ENCODE data around the gene SRSF5. TPM values are rescaled to one million over a fixed set of nuclear protein-coding genes. Genes with fewer than 3 reads are reported as not detected.
"Not testable (repeated sequence)": the region's sequence is repeated elsewhere in the genome, so short reads cannot be mapped to it uniquely, and the experiment has no call there.

The SRSF5 gene
- total and polyA plus RNA-seq, 5 donors from 2014 or later: 909 to 1,477 (median 1,209) TPM

- H3K4me3 Mint-ChIP-seq; H3K9me3 Mint-ChIP-seq; H3K4me1 Mint-ChIP-seq; H3K36me3 ChIP-seq (ENCODE audit: control insufficient read depth, insufficient read depth, low read length); H3K36me3 Mint-ChIP-seq; ATAC-seq (ENCODE audit: low read depth in 2 of 2); H3K27me3 ChIP-seq (ENCODE audit: control insufficient read depth, insufficient read depth, low read length); H3K27ac ChIP-seq (ENCODE audit: insufficient read depth, low read length, poor library complexity, severe bottlenecking); H3K4me3 ChIP-seq (ENCODE audit: low read depth, low read length); H3K4me1 ChIP-seq (ENCODE audit: control insufficient read depth, insufficient read depth, low read length, poor library complexity, severe bottlenecking); H3K9me3 ChIP-seq (ENCODE audit: control insufficient read depth in 2 of 2, low read length in 2 of 2); DNase-seq: not testable (repeated sequence)
- Mint-ChIP-seq H3K27ac (peak overlapping the region in 1 of 3 donors; percentile 5), H3K27me3 (peaks cover 11% of the 10 kb centered on the region)
Observed at GRCh38 chr14:69736405-69736804, 30.5 kb upstream of the SRSF5 start.

GRCh38 chr14:69741055-69741454 lies 25.9 kb upstream of the SRSF5 start:
- Histone ChIP-seq H3K36me3 (ENCODE audit: control insufficient read depth, insufficient read depth, low read length) (no peaks in the 10 kb centered on the region), H3K27me3 (ENCODE audit: control insufficient read depth, insufficient read depth, low read length) (no peaks in the 10 kb centered on the region), H3K4me3 (ENCODE audit: low read depth, low read length) (no peak overlapping the region), H3K9me3 (ENCODE audit: control insufficient read depth in 2 of 2, low read length in 2 of 2) (no peaks in the 10 kb centered on the region), H3K4me1 (ENCODE audit: control insufficient read depth, insufficient read depth, low read length, poor library complexity, severe bottlenecking) (no peaks in the 10 kb centered on the region), H3K27ac (ENCODE audit: insufficient read depth, low read length, poor library complexity, severe bottlenecking) (no peak overlapping the region)
- DNase-seq (no peak), ATAC-seq (ENCODE audit: low read depth in 2 of 2) (no peak)
- Mint-ChIP-seq H3K4me3 (no peak overlapping the region), H3K27ac (no peak overlapping the region), H3K4me1 (no peaks in the 10 kb centered on the region), H3K36me3 (peaks cover 3% of the 10 kb centered on the region), H3K27me3 (peaks cover 6% of the 10 kb centered on the region), H3K9me3 (peaks cover 0 to 5% (median 2%) of the 10 kb centered on the region in 7 donors)

- Histone ChIP-seq H3K4me3 (ENCODE audit: low read depth, low read length) (no peak overlapping the region), H3K4me1 (ENCODE audit: control insufficient read depth, insufficient read depth, low read length, poor library complexity, severe bottlenecking) (no peaks in the 10 kb centered on the region), H3K9me3 (ENCODE audit: control insufficient read depth in 2 of 2, low read length in 2 of 2) (no peaks in the 10 kb centered on the region), H3K27me3 (ENCODE audit: control insufficient read depth, insufficient read depth, low read length) (no peaks in the 10 kb centered on the region), H3K27ac (ENCODE audit: insufficient read depth, low read length, poor library complexity, severe bottlenecking) (no peak overlapping the region), H3K36me3 (ENCODE audit: control insufficient read depth, insufficient read depth, low read length) (no peaks in the 10 kb centered on the region)
- DNase-seq: no peak
- Mint-ChIP-seq H3K4me3 (no peak overlapping the region), H3K36me3 (no peaks in the 10 kb centered on the region), H3K4me1 (peaks cover 0 to 3% (median 0%) of the 10 kb centered on the region in 4 donors), H3K27ac (no peak overlapping the region), H3K27me3 (peaks cover 10% of the 10 kb centered on the region), H3K9me3 (peaks cover 0 to 2% (median 0%) of the 10 kb centered on the region in 7 donors)
- ATAC-seq (ENCODE audit: low read depth in 2 of 2): no peak
Observed at GRCh38 chr14:69749956-69750355, 17.0 kb upstream of the SRSF5 start.

GRCh38 chr14:69750495-69750894 lies 16.4 kb upstream of the SRSF5 start:
- Mint-ChIP-seq H3K4me1 (peaks cover 0 to 5% (median 3%) of the 10 kb centered on the region in 4 donors), H3K4me3 (no peak overlapping the region), H3K36me3 (no peaks in the 10 kb centered on the region), H3K27me3 (peaks cover 10% of the 10 kb centered on the region), H3K9me3 (peaks cover 0 to 2% (median 0%) of the 10 kb centered on the region in 7 donors), H3K27ac (peak overlapping the region in 1 of 3 donors; percentile 80)
- ATAC-seq (ENCODE audit: low read depth in 2 of 2): no peak
- H3K36me3 ChIP-seq (ENCODE audit: control insufficient read depth, insufficient read depth, low read length): no peaks in the 10 kb centered on the region
- peaks cover 5% of the 10 kb centered on the region for H3K4me1 ChIP-seq (ENCODE audit: control insufficient read depth, insufficient read depth, low read length, poor library complexity, severe bottlenecking)
- H3K9me3 ChIP-seq (ENCODE audit: control insufficient read depth in 2 of 2, low read length in 2 of 2): no peaks in the 10 kb centered on the region
- H3K27ac ChIP-seq (ENCODE audit: insufficient read depth, low read length, poor library complexity, severe bottlenecking): no peak overlapping the region
- DNase-seq: no peak
- no peaks in the 10 kb centered on the region for H3K27me3 ChIP-seq (ENCODE audit: control insufficient read depth, insufficient read depth, low read length)
- no peak overlapping the region for H3K4me3 ChIP-seq (ENCODE audit: low read depth, low read length)

- no peaks in the 10 kb centered on the region for H3K36me3 ChIP-seq (ENCODE audit: control insufficient read depth, insufficient read depth, low read length)
- ATAC-seq (ENCODE audit: low read depth in 2 of 2) (no peak), DNase-seq (no peak)
- no peaks in the 10 kb centered on the region for H3K27me3 ChIP-seq (ENCODE audit: control insufficient read depth, insufficient read depth, low read length)
- H3K4me3 Mint-ChIP-seq: peak overlapping the region in 1 of 4 donors; percentile 69
- H3K27me3 Mint-ChIP-seq: peaks cover 6% of the 10 kb centered on the region
- H3K9me3 ChIP-seq (ENCODE audit: control insufficient read depth in 2 of 2, low read length in 2 of 2): no peaks in the 10 kb centered on the region
- H3K4me1 ChIP-seq (ENCODE audit: control insufficient read depth, insufficient read depth, low read length, poor library complexity, severe bottlenecking): peaks cover 10% of the 10 kb centered on the region
- no peak overlapping the region for H3K27ac Mint-ChIP-seq
- H3K9me3 Mint-ChIP-seq: peaks cover 0 to 2% (median 0%) of the 10 kb centered on the region in 7 donors
- H3K36me3 Mint-ChIP-seq: no peaks in the 10 kb centered on the region
- H3K4me1 Mint-ChIP-seq: peaks cover 5 to 17% (median 7%) of the 10 kb centered on the region in 4 donors
- H3K4me3 ChIP-seq (ENCODE audit: low read depth, low read length): no peak overlapping the region
- no peak overlapping the region for H3K27ac ChIP-seq (ENCODE audit: insufficient read depth, low read length, poor library complexity, severe bottlenecking)
Observed at GRCh38 chr14:69752773-69753172, 14.2 kb upstream of the SRSF5 start.

- H3K9me3 Mint-ChIP-seq: peaks cover 0 to 2% (median 0%) of the 10 kb centered on the region in 7 donors
- no peaks in the 10 kb centered on the region for H3K9me3 ChIP-seq (ENCODE audit: control insufficient read depth in 2 of 2, low read length in 2 of 2)
- H3K27me3 ChIP-seq (ENCODE audit: control insufficient read depth, insufficient read depth, low read length): no peaks in the 10 kb centered on the region
- no peak overlapping the region for H3K4me3 Mint-ChIP-seq
- DNase-seq: no peak
- ATAC-seq (ENCODE audit: low read depth in 2 of 2): no peak
- H3K27me3 Mint-ChIP-seq: peaks cover 6% of the 10 kb centered on the region
- H3K27ac Mint-ChIP-seq: peak overlapping the region in 2 of 3 donors; percentile 5 to 54
- peaks cover 10% of the 10 kb centered on the region for H3K4me1 ChIP-seq (ENCODE audit: control insufficient read depth, insufficient read depth, low read length, poor library complexity, severe bottlenecking)
- no peak overlapping the region for H3K4me3 ChIP-seq (ENCODE audit: low read depth, low read length)
- H3K4me1 Mint-ChIP-seq: peaks cover 5 to 17% (median 7%) of the 10 kb centered on the region in 4 donors
- no peaks in the 10 kb centered on the region for H3K36me3 ChIP-seq (ENCODE audit: control insufficient read depth, insufficient read depth, low read length)
- no peak overlapping the region for H3K27ac ChIP-seq (ENCODE audit: insufficient read depth, low read length, poor library complexity, severe bottlenecking)
- no peaks in the 10 kb centered on the region for H3K36me3 Mint-ChIP-seq
Observed at GRCh38 chr14:69753860-69754259, 13.1 kb upstream of the SRSF5 start.

- Histone ChIP-seq H3K4me3 (ENCODE audit: low read depth, low read length) (no peak overlapping the region), H3K27me3 (ENCODE audit: control insufficient read depth, insufficient read depth, low read length) (no peaks in the 10 kb centered on the region), H3K36me3 (ENCODE audit: control insufficient read depth, insufficient read depth, low read length) (no peaks in the 10 kb centered on the region), H3K9me3 (ENCODE audit: control insufficient read depth in 2 of 2, low read length in 2 of 2) (no peaks in the 10 kb centered on the region), H3K27ac (ENCODE audit: insufficient read depth, low read length, poor library complexity, severe bottlenecking) (no peak overlapping the region), H3K4me1 (ENCODE audit: control insufficient read depth, insufficient read depth, low read length, poor library complexity, severe bottlenecking) (peaks cover 10% of the 10 kb centered on the region)
- peaks cover 5 to 17% (median 7%) of the 10 kb centered on the region in 4 donors for H3K4me1 Mint-ChIP-seq
- H3K9me3 Mint-ChIP-seq: peaks cover 0 to 2% (median 0%) of the 10 kb centered on the region in 7 donors
- DNase-seq: no peak
- peak overlapping the region in 1 of 3 donors; percentile 54 for H3K27ac Mint-ChIP-seq
- no peak overlapping the region for H3K4me3 Mint-ChIP-seq
- no peak for ATAC-seq (ENCODE audit: low read depth in 2 of 2)
- H3K27me3 Mint-ChIP-seq: peaks cover 6% of the 10 kb centered on the region
- H3K36me3 Mint-ChIP-seq: no peaks in the 10 kb centered on the region
Observed at GRCh38 chr14:69754487-69754886, 12.5 kb upstream of the SRSF5 start.

- Histone ChIP-seq H3K27me3 (ENCODE audit: control insufficient read depth, insufficient read depth, low read length) (no peaks in the 10 kb centered on the region), H3K36me3 (ENCODE audit: control insufficient read depth, insufficient read depth, low read length) (no peaks in the 10 kb centered on the region), H3K9me3 (ENCODE audit: control insufficient read depth in 2 of 2, low read length in 2 of 2) (no peaks in the 10 kb centered on the region), H3K4me3 (ENCODE audit: low read depth, low read length) (no peak overlapping the region), H3K27ac (ENCODE audit: insufficient read depth, low read length, poor library complexity, severe bottlenecking) (no peak overlapping the region), H3K4me1 (ENCODE audit: control insufficient read depth, insufficient read depth, low read length, poor library complexity, severe bottlenecking) (peaks cover 10% of the 10 kb centered on the region)
- Mint-ChIP-seq H3K36me3 (no peaks in the 10 kb centered on the region), H3K27me3 (peaks cover 6% of the 10 kb centered on the region), H3K9me3 (peaks cover 0 to 2% (median 0%) of the 10 kb centered on the region in 7 donors), H3K4me3 (peak overlapping the region in 1 of 4 donors; percentile 19), H3K4me1 (peaks cover 5 to 17% (median 7%) of the 10 kb centered on the region in 4 donors), H3K27ac (peak overlapping the region; percentile 66 to 67 (median 66))
- no peak for ATAC-seq (ENCODE audit: low read depth in 2 of 2)
- no peak for DNase-seq
Observed at GRCh38 chr14:69755296-69755695, 11.6 kb upstream of the SRSF5 start.

Measured in CD4-positive, CD25-positive, alpha-beta regulatory T cell (primary cell).